GM19463 (cell line): Measurements from ENCODE around the gene ARL4D.
"Not testable (repeated sequence)": the region's sequence is repeated elsewhere in the genome, so short reads cannot be mapped to it uniquely, and the experiment has no call there.

ENCODE experiments used
- ATAC-seq: cut with Tn5 transposase; IDR thresholded peaks from one replicate; pipeline ENCODE4 v1.9.1; 2021; ENCODE audit warnings: mild to moderate bottlenecking, moderate library complexity; ENCODE audit not compliant: unreplicated experiment

The ARL4D gene

GRCh38 chr17:43398724-43399595 lies at the start of gene ARL4D:
TSS of gene ARL4D (plus strand) at chr17:43398993. CDS start at chr17:43399733, 740 bp downstream.
- no peak for ATAC-seq

- ATAC-seq, result no peak
Measured at GRCh38 chr17:43349142-43349541, 49.7 kb upstream of the ARL4D start.

- no peak for ATAC-seq
Measured at GRCh38 chr17:43350888-43351361, 47.9 kb upstream of the ARL4D start.

GRCh38 chr17:43351691-43352090 lies 47.1 kb upstream of the ARL4D start:
- ATAC-seq, result no peak

GRCh38 chr17:43352579-43353331 lies 46.0 kb upstream of the ARL4D start:
- no peak for ATAC-seq

- ATAC-seq, result no peak
Measured at GRCh38 chr17:43353393-43353792, 45.4 kb upstream of the ARL4D start.

GRCh38 chr17:43354371-43354770 lies 44.4 kb upstream of the ARL4D start:
- ATAC-seq, result no peak

- no peak for ATAC-seq
Measured at GRCh38 chr17:43356450-43356849, 42.3 kb upstream of the ARL4D start.

- no peak for ATAC-seq
Measured at GRCh38 chr17:43356999-43357398, 41.8 kb upstream of the ARL4D start.

- no peak for ATAC-seq
Measured at GRCh38 chr17:43359469-43360110, 39.2 kb upstream of the ARL4D start.

- ATAC-seq, result peak; percentile 24
Measured at GRCh38 chr17:43360376-43360738, 38.4 kb upstream of the ARL4D start.

GRCh38 chr17:43360739-43361505 lies 37.9 kb upstream of the ARL4D start:
- peak; percentile 76 for ATAC-seq

GRCh38 chr17:43363181-43363925 lies 35.4 kb upstream of the ARL4D start:
- ATAC-seq, result no peak

- no peak for ATAC-seq
Measured at GRCh38 chr17:43363926-43364285, 34.9 kb upstream of the ARL4D start.

- ATAC-seq, result no peak
Measured at GRCh38 chr17:43365356-43365755, 33.4 kb upstream of the ARL4D start.

- not testable (repeated sequence) for ATAC-seq
Measured at GRCh38 chr17:43365921-43366320, 32.9 kb upstream of the ARL4D start.

GRCh38 chr17:43366891-43367736 lies 31.7 kb upstream of the ARL4D start:
- ATAC-seq, result no peak

- ATAC-seq, result peak; percentile 29
Measured at GRCh38 chr17:43367737-43368242, 31.0 kb upstream of the ARL4D start.
